Measurements from ENCODE around the gene ROR1.

DNA sequence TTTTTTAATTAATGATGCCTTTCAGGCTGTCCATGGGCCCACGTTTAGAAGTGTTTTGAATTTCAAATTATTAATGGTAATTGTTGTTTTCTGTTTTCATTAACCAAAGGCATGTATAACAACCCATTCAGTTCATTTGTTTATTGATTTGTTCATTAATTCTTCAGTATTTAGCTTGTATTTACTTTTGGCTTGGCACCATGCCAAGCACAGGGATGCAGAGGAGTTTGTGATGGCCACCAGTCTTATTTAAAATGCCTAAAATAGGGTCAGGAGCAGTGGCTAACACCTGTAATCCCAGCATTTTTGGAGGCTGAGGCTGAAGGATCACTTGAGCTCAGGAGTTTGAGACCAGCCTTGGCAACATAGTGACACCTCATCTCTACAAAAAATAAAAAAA is 75.3 kb downstream of the ROR1 start:
- TF ChIP-seq, protein P1, sequence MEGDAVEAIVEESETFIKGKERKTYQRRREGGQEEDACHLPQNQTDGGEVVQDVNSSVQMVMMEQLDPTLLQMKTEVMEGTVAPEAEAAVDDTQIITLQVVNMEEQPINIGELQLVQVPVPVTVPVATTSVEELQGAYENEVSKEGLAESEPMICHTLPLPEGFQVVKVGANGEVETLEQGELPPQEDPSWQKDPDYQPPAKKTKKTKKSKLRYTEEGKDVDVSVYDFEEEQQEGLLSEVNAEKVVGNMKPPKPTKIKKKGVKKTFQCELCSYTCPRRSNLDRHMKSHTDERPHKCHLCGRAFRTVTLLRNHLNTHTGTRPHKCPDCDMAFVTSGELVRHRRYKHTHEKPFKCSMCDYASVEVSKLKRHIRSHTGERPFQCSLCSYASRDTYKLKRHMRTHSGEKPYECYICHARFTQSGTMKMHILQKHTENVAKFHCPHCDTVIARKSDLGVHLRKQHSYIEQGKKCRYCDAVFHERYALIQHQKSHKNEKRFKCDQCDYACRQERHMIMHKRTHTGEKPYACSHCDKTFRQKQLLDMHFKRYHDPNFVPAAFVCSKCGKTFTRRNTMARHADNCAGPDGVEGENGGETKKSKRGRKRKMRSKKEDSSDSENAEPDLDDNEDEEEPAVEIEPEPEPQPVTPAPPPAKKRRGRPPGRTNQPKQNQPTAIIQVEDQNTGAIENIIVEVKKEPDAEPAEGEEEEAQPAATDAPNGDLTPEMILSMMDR (IDR thresholded peaks at IDR 0.05) = no peak
- TF ChIP-seq POLR2A (IDR thresholded peaks at IDR 0.05) = no peak

Data from uterus (tissue), 2 donors.